ENCODE results near the gene ATCAY. TPM values are rescaled to one million over a fixed set of nuclear protein-coding genes. Genes with fewer than 3 reads are reported as not detected.

ATCAY gene
- total RNA-seq (2014; rRNA removed; shearing (Covaris generic)): not detected in 2 replicates

GRCh38 chr19:3880471-3881271 is at the start of gene ATCAY:
Gene ATCAY (plus strand): TSS chr19:3880685. CDS start chr19:3885768, 5,083 bp downstream.

GRCh38 chr19:3868770-3869456 is 11.6 kb upstream of the ATCAY start, which contains the start of gene ZFR2:
Gene ZFR2 (minus strand): TSS chr19:3869038. CDS start chr19:3869017, 21 bp downstream.

GRCh38 chr19:3932931-3933810 is 52.7 kb downstream of the ATCAY start, which contains the start of gene NMRK2:
Gene NMRK2 (plus strand): TSS chr19:3933069. CDS start chr19:3933672, 603 bp downstream.

GRCh38 chr19:3970808-3971598 is 90.5 kb downstream of the ATCAY start, which contains the start of gene DAPK3:
Gene DAPK3 (minus strand): TSS chr19:3971099. CDS start chr19:3969735, 1,364 bp downstream.

Small RNAs within 50 kb of the gene (small RNA-seq; reads per million reads assigned to genes)
- gene RN7SL202P: not detected

Other genes starting within 250 kb of the ATCAY start
- gene PIP5K1C, start 180.2 kb upstream of the ATCAY start, total RNA-seq (2014; rRNA removed; shearing (Covaris generic)): 9.5 and 11.2 TPM in 2 replicates
- 0.03 TPM in 1 of 2 replicates, not detected in the other for gene TJP3, start 172.3 kb upstream of the ATCAY start, total RNA-seq (2014; rRNA removed; shearing (Covaris generic))
- 16.6 and 26.4 TPM in 2 replicates for gene APBA3, start 119.0 kb upstream of the ATCAY start, total RNA-seq (2014; rRNA removed; shearing (Covaris generic))
- gene MRPL54, start 118.0 kb upstream of the ATCAY start, total RNA-seq (2014; rRNA removed; shearing (Covaris generic)): 135 and 152 TPM in 2 replicates
- gene RAX2, start 108.5 kb upstream of the ATCAY start, total RNA-seq (2014; rRNA removed; shearing (Covaris generic)): not detected in 2 replicates
- gene MATK, start 94.3 kb upstream of the ATCAY start, total RNA-seq (2014; rRNA removed; shearing (Covaris generic)): not detected in 2 replicates
- not detected in 2 replicates for gene ZFR2, start 11.6 kb upstream of the ATCAY start, total RNA-seq (2014; rRNA removed; shearing (Covaris generic))
- not detected in 2 replicates for gene NMRK2, start 52.4 kb downstream of the ATCAY start, total RNA-seq (2014; rRNA removed; shearing (Covaris generic))
- gene DAPK3, start 90.4 kb downstream of the ATCAY start, total RNA-seq (2014; rRNA removed; shearing (Covaris generic)): 124 and 126 TPM in 2 replicates
- gene EEF2, start 104.8 kb downstream of the ATCAY start, total RNA-seq (2014; rRNA removed; shearing (Covaris generic)): 2,078 and 2,088 TPM in 2 replicates
- gene PIAS4, start 127.1 kb downstream of the ATCAY start, total RNA-seq (2014; rRNA removed; shearing (Covaris generic)): 17.6 and 22.6 TPM in 2 replicates
- 19.4 and 25.3 TPM in 2 replicates for gene ZBTB7A, start 186.2 kb downstream of the ATCAY start, total RNA-seq (2014; rRNA removed; shearing (Covaris generic))
- gene MAP2K2, start 243.4 kb downstream of the ATCAY start, total RNA-seq (2014; rRNA removed; shearing (Covaris generic)): 135 and 145 TPM in 2 replicates

Measured in A375 (cell line).